RPMI7951 (cell line): ENCODE results near the gene INTS11. TPM values are rescaled to one million over a fixed set of nuclear protein-coding genes. Genes with fewer than 3 reads are reported as not detected.

Experiments used
- DNase-seq: peaks from one replicate; pipeline ENCODE4 v3.0.0-alpha.2; 2012; ENCODE audit warnings: low read depth
- total RNA-seq: library from RNA; depleted of rRNA; stranded (reverse); fragments of >200 nt; shearing (Covaris generic); gene quantifications from 2 replicates; pipeline ENCODE4 v1.2.3, GENCODE V29; 2014

Gene INTS11
- total RNA-seq, 1 experiment from 2014 or later, result 62.6 TPM

- DNase-seq, result no peak
These were observed 33.5 kb upstream of the INTS11 start for GRCh38 chr1:1357871-1358432.

GRCh38 chr1:1356796-1357401 is 32.4 kb upstream of the INTS11 start:
- no peak for DNase-seq

GRCh38 chr1:1356166-1356795 is 31.8 kb upstream of the INTS11 start:
- DNase-seq, result no peak

GRCh38 chr1:1355416-1355815 is 31.0 kb upstream of the INTS11 start:
- DNase-seq, result peak; percentile 44

GRCh38 chr1:1354271-1355247 is 30.1 kb upstream of the INTS11 start:
- DNase-seq, result no peak

- DNase-seq, result no peak
These were observed 29.1 kb upstream of the INTS11 start for GRCh38 chr1:1353389-1354151.

DNA sequence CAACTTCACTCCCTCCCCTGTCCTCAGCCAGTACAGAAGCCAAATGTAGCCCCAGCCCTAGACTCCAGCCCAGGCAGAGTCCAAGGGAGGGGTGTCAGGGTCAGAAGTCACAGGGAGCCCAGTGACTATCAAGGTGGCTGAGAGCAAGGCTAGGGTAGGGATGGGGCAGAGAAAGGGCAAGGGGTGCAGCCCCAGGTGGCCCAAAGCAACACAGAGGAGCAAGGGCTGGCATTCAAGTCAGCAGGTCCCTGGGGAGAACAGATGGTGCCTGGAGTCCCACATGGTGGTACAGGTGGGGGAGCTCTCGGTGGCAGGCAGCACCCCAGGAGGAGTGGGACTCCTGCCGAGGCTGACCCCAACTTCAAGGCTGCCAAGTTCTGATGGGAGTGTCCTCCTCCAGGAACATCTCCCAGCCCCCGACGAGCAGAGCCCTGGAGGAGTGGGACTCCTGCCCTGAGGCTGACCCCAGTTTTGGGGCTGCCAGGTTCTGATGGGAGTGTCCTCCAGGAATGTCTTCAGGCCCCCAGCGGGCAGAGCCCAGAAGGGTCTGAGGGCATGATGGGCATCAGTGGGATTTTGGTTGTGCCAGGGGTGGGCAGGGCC is 28.4 kb upstream of the INTS11 start:
- no peak for DNase-seq

DNA sequence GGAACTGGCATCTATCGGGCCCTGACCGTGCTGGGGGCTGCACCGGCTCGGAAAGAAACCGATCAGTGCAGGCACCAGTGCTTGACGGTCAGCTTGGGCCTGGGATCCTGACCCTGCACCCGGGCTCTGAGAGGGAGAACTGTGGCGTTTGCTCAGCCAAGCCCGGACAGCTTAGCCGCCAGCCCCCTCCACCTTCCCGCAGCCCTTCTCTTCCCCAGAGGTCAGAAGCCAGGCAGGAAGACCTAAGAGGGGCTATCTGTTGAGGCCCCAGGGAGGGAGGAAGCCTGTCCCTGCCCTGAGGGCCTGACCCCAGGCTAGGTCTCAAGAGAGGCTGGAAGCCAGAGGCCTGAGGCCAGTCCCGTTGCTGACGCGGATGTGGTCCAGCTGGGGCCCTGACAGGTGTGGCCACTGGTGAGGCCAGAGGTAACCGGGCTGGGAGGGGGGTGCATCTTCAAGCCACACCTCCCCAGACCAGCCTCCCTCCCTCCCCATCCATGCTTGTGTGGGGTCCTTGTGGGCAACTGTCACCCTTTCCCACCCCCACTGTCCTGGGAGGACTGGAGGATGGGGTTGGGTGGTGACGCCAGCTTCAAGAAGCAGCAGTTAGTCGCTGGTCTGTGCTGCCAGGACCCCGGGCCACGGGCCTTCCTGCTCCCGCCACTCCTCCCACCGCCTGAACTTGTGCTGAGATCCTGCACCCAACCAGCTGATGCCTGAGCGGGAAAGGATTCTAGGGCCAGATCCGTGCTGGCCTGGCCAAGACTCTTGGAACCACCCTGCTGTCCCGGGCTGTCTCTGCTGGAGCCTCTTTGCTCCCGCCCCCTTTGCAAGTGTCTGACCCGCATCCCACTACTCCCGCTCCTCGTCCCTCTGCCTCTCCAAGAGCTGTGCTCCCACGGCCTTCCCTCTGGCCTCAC is 27.3 kb upstream of the INTS11 start:
- DNase-seq, result no peak

GRCh38 chr1:1349256-1350012 is 25.0 kb upstream of the INTS11 start, which contains the start of gene DVL1:
Gene DVL1, minus strand, starts transcription at chr1:1349418. Its CDS starts 353 bp downstream, at chr1:1349065.
- DNase-seq, result peak; percentile 56

- peak; percentile 33 for DNase-seq
These were observed 24.2 kb upstream of the INTS11 start for GRCh38 chr1:1348420-1349255.

- peak; percentile 41 for DNase-seq
These were observed 23.4 kb upstream of the INTS11 start for GRCh38 chr1:1347663-1348419.

GRCh38 chr1:1347026-1347595 is 22.7 kb upstream of the INTS11 start:
- no peak for DNase-seq

DNA sequence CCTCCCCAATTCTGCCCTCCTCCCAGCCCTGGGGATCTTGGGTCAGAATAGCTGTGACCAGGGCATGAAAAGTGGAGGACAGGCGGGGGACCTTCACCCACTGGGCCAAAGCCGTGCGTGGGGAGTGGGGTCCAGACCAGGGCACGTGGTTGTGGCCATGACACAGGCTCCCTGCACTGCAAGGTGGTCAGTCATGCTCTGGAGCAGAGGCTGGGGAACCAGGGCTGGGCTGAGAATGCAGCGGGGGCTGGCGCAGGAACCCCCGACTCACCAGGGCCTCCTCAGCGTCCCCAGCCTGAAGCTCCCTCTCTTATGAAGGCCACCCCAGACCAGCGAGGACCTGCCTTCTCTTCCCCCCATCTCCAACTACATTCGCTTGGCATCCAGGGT is 22.0 kb upstream of the INTS11 start:
- no peak for DNase-seq

- DNase-seq, result no peak
These were observed 21.5 kb upstream of the INTS11 start for GRCh38 chr1:1345860-1346500.

- peak; percentile 45 for DNase-seq
These were observed 20.9 kb upstream of the INTS11 start for GRCh38 chr1:1345384-1345783.

- peak; percentile 80 for DNase-seq
These were observed 20.3 kb upstream of the INTS11 start for GRCh38 chr1:1344655-1345361.
